Measurements from ENCODE around the gene OPA1. TPM values are rescaled to one million over a fixed set of nuclear protein-coding genes. Genes with fewer than 3 reads are reported as not detected.

OPA1 gene
- total RNA-seq (100 to 1,000 TPM in 1 of 2 donors, 10 to 100 TPM in 1; 90.4 to 124 TPM), polyA plus RNA-seq (ENCODE audit: insufficient read length in 2 of 2) (10 to 100 TPM; 51.9 to 86.2 TPM)
- long read RNA-seq, donor 1, full-length matches to known transcripts, result 4 of 4 reads
- long read RNA-seq, donor 1, partial matches to known transcripts, result 0 of 4 reads
- long read RNA-seq, donor 1, other reads (novel, unspliced or antisense), result 0 of 4 reads
- long read RNA-seq, donor 2, full-length matches to known transcripts, result 3 of 3 reads
- long read RNA-seq, donor 2, partial matches to known transcripts, result 0 of 3 reads
- long read RNA-seq, donor 2, other reads (novel, unspliced or antisense), result 0 of 3 reads
- long read RNA-seq, donor 3, full-length matches to known transcripts, result 3 of 18 reads
- long read RNA-seq, donor 3, partial matches to known transcripts, result 15 of 18 reads
- long read RNA-seq, donor 3, other reads (novel, unspliced or antisense), result 0 of 18 reads
- long read RNA-seq, donor 4, full-length matches to known transcripts, result 3 of 3 reads
- long read RNA-seq, donor 4, partial matches to known transcripts, result 0 of 3 reads
- long read RNA-seq, donor 4, other reads (novel, unspliced or antisense), result 0 of 3 reads

- Histone ChIP-seq H3K4me1 (ENCODE audit: control insufficient read depth, insufficient read depth, low read length) (peaks cover 9% of the 10 kb centered on the region), H3K4me3 (ENCODE audit: low read depth, low read length) (peak within 1 kb of the TSS; percentile 85), H3K27ac (ENCODE audit: low read depth, low read length) (peak within 1 kb of the TSS; percentile 63), H3K36me3 (ENCODE audit: control insufficient read depth, insufficient read depth, low read length) (no peaks in the 10 kb centered on the region), H3K27me3 (ENCODE audit: control insufficient read depth, insufficient read depth, low read length) (no peaks in the 10 kb centered on the region), H3K9me3 (ENCODE audit: control insufficient read depth, insufficient read depth, low read length) (no peaks in the 10 kb centered on the region)
- WGBS (ENCODE audit: insufficient coverage), result 0% methylated on average over 54 of the region's 55 CpGs
- peak; percentile 97 to 100 (median 99) for DNase-seq (ENCODE audit: low read depth in 4 of 6, low spot score in 6 of 6)
Measured at GRCh38 chr3:193592841-193593667, at the start of gene OPA1. TSS of gene OPA1 (plus strand) at chr3:193593208. CDS start at chr3:193593378, 170 bp downstream.

- Histone ChIP-seq H3K27ac (ENCODE audit: low read depth, low read length) (no peak overlapping the region), H3K36me3 (ENCODE audit: control insufficient read depth, insufficient read depth, low read length) (no peaks in the 10 kb centered on the region), H3K27me3 (ENCODE audit: control insufficient read depth, insufficient read depth, low read length) (no peaks in the 10 kb centered on the region), H3K4me1 (ENCODE audit: control insufficient read depth, insufficient read depth, low read length) (peaks cover 3% of the 10 kb centered on the region), H3K4me3 (ENCODE audit: low read depth, low read length) (no peak overlapping the region), H3K9me3 (ENCODE audit: control insufficient read depth, insufficient read depth, low read length) (no peaks in the 10 kb centered on the region)
- DNase-seq (ENCODE audit: low read depth in 4 of 6, low spot score in 6 of 6), result no peak
- no CpG with 5 or more reads among the region's 1 CpG for WGBS (ENCODE audit: insufficient coverage)
Measured at GRCh38 chr3:193544289-193544688, 48.7 kb upstream of the OPA1 start.

DNA sequence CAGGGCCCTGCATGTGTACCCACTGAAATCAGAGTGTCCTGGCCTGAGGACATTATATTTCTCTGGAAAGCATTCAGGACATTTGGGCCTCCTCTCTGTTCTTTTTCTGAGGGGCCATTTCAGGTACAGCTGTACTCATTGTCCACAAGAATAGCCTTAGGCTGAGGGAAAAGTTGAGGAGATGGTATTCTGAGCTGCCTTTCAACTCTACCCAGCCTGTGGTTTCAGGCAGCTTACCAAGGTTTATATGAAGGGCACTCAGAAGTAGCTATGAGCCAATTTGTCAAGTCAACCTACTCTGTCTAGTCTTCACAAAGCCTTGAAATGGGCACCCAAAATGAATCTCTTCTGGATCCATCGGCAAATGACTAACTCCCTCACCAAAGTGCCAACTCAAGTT, 47.7 kb upstream of the OPA1 start:
- H3K27me3 ChIP-seq (ENCODE audit: control insufficient read depth, insufficient read depth, low read length), result no peaks in the 10 kb centered on the region
- H3K4me3 ChIP-seq (ENCODE audit: low read depth, low read length), result no peak overlapping the region
- H3K27ac ChIP-seq (ENCODE audit: low read depth, low read length), result no peak overlapping the region
- H3K4me1 ChIP-seq (ENCODE audit: control insufficient read depth, insufficient read depth, low read length), result peaks cover 9% of the 10 kb centered on the region
- H3K9me3 ChIP-seq (ENCODE audit: control insufficient read depth, insufficient read depth, low read length), result no peaks in the 10 kb centered on the region
- no peaks in the 10 kb centered on the region for H3K36me3 ChIP-seq (ENCODE audit: control insufficient read depth, insufficient read depth, low read length)
- no peak for DNase-seq (ENCODE audit: low read depth in 4 of 6, low spot score in 6 of 6)
- WGBS (ENCODE audit: insufficient coverage), result 85% methylated on average over 1 of the region's 1 CpG

DNA sequence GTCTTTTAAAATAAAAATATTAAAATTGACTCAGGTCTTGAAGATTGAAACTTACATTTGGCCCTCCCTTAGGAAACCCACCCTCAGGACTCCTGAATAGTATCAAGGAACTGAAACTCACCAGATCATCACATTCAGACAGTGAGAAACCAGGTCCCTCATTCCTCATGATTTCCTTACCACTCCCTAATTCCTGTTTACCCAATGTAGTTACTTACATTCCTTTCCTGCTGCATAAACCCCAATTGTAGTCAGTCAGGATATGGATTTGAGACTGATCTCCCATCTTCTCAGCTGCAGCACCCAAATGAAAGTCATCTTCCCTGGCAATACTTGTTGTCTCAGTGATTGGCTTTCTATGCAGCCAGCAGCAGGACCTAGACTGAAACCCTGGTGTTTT, 46.9 kb upstream of the OPA1 start:
- no peak overlapping the region for H3K27ac ChIP-seq (ENCODE audit: low read depth, low read length)

GRCh38 chr3:193548406-193548805, 44.6 kb upstream of the OPA1 start:
- Histone ChIP-seq H3K9me3 (ENCODE audit: control insufficient read depth, insufficient read depth, low read length) (no peaks in the 10 kb centered on the region), H3K27me3 (ENCODE audit: control insufficient read depth, insufficient read depth, low read length) (no peaks in the 10 kb centered on the region), H3K4me3 (ENCODE audit: low read depth, low read length) (no peak overlapping the region), H3K27ac (ENCODE audit: low read depth, low read length) (peak overlapping the region; percentile 65), H3K4me1 (ENCODE audit: control insufficient read depth, insufficient read depth, low read length) (peaks cover 20% of the 10 kb centered on the region), H3K36me3 (ENCODE audit: control insufficient read depth, insufficient read depth, low read length) (no peaks in the 10 kb centered on the region)
- 6% methylated on average over 2 of the region's 4 CpGs for WGBS (ENCODE audit: insufficient coverage)
- peak; percentile 44 to 94 (median 76) for DNase-seq (ENCODE audit: low read depth in 4 of 6, low spot score in 6 of 6)

More for the DNA sequence above, 46.9 kb upstream of the OPA1 start:
- no peak overlapping the region for H3K4me3 ChIP-seq (ENCODE audit: low read depth, low read length)
- H3K27me3 ChIP-seq (ENCODE audit: control insufficient read depth, insufficient read depth, low read length), result no peaks in the 10 kb centered on the region
- peaks cover 12% of the 10 kb centered on the region for H3K4me1 ChIP-seq (ENCODE audit: control insufficient read depth, insufficient read depth, low read length)
- no peaks in the 10 kb centered on the region for H3K9me3 ChIP-seq (ENCODE audit: control insufficient read depth, insufficient read depth, low read length)
- no peaks in the 10 kb centered on the region for H3K36me3 ChIP-seq (ENCODE audit: control insufficient read depth, insufficient read depth, low read length)
- no peak for DNase-seq (ENCODE audit: low read depth in 4 of 6, low spot score in 6 of 6)

DNA sequence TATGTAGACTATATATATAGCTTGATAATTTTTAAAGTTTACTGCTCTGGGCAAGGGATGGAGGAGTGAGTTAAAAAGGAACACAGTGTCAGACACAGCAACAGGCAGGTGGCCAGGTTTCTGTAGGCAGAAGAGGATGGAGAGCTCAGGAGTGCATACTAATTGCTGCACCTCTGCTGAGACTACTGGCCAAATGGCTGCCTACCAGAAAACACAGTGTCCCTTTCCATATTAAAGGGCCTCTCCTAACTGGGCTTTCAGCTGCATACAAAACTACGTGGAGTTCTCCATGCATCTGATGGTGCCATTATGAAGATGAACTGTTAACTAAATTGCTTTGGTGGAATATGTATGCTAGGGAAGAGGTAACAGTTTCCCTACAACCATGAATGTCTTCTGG, 40.1 kb upstream of the OPA1 start:
- peak in 4 of 6 donors; percentile 50 to 85 (median 71) for DNase-seq (ENCODE audit: low read depth in 4 of 6, low spot score in 6 of 6)
- peak overlapping the region; percentile 79 for H3K27ac ChIP-seq (ENCODE audit: low read depth, low read length)
- H3K27me3 ChIP-seq (ENCODE audit: control insufficient read depth, insufficient read depth, low read length), result no peaks in the 10 kb centered on the region

GRCh38 chr3:193553586-193553985, 39.4 kb upstream of the OPA1 start:
- peak overlapping the region; percentile 79 for H3K27ac ChIP-seq (ENCODE audit: low read depth, low read length)

More for the DNA sequence above, 40.1 kb upstream of the OPA1 start:
- Histone ChIP-seq H3K4me3 (ENCODE audit: low read depth, low read length) (peak overlapping the region; percentile 44), H3K9me3 (ENCODE audit: control insufficient read depth, insufficient read depth, low read length) (no peaks in the 10 kb centered on the region), H3K36me3 (ENCODE audit: control insufficient read depth, insufficient read depth, low read length) (no peaks in the 10 kb centered on the region), H3K4me1 (ENCODE audit: control insufficient read depth, insufficient read depth, low read length) (peaks cover 17% of the 10 kb centered on the region)
- WGBS (ENCODE audit: insufficient coverage), result no CpG with 5 or more reads among the region's 1 CpG

DNA sequence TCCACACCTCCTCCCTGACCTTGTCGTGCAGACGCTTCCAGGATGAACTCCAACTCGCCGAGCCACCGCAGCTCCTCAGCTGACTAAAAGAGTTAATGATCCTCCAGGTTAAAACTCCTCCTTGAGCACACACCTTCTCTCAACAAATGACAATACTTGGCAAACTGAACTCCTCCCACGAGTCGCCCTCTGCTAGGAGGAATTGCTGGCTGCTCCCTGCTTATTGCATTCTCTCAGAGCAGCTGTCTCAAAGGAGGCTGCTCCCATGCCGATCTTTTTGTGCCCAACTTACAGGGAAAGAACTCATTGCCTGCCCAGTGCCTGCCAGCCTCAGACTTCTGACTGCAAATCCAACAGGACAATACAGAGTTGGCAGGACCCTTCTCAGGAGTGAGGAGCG, 38.2 kb upstream of the OPA1 start, which contains the start of gene ATP13A4:
Gene ATP13A4 (minus strand): TSS at position 85 of the 400 bp plus-strand sequence. CDS start 96 bp downstream, outside the sequence.
- peak within 1 kb of the TSS; percentile 44 for H3K4me3 ChIP-seq (ENCODE audit: low read depth, low read length)
- peak within 1 kb of the TSS; percentile 79 for H3K27ac ChIP-seq (ENCODE audit: low read depth, low read length)
- H3K9me3 ChIP-seq (ENCODE audit: control insufficient read depth, insufficient read depth, low read length), result no peaks in the 10 kb centered on the region
- WGBS (ENCODE audit: insufficient coverage), result 45% methylated on average over 9 of the region's 9 CpGs
- no peaks in the 10 kb centered on the region for H3K27me3 ChIP-seq (ENCODE audit: control insufficient read depth, insufficient read depth, low read length)
- peaks cover 13% of the 10 kb centered on the region for H3K4me1 ChIP-seq (ENCODE audit: control insufficient read depth, insufficient read depth, low read length)
- DNase-seq (ENCODE audit: low read depth in 4 of 6, low spot score in 6 of 6), result peak in 3 of 6 donors; percentile 17 to 68 (median 67)
- no peaks in the 10 kb centered on the region for H3K36me3 ChIP-seq (ENCODE audit: control insufficient read depth, insufficient read depth, low read length)

More at GRCh38 chr3:193553586-193553985, 39.4 kb upstream of the OPA1 start:
- Histone ChIP-seq H3K36me3 (ENCODE audit: control insufficient read depth, insufficient read depth, low read length) (no peaks in the 10 kb centered on the region), H3K27me3 (ENCODE audit: control insufficient read depth, insufficient read depth, low read length) (no peaks in the 10 kb centered on the region), H3K4me1 (ENCODE audit: control insufficient read depth, insufficient read depth, low read length) (peaks cover 17% of the 10 kb centered on the region), H3K4me3 (ENCODE audit: low read depth, low read length) (peak overlapping the region; percentile 44), H3K9me3 (ENCODE audit: control insufficient read depth, insufficient read depth, low read length) (no peaks in the 10 kb centered on the region)
- no CpG with 5 or more reads among the region's 1 CpG for WGBS (ENCODE audit: insufficient coverage)
- DNase-seq (ENCODE audit: low read depth in 4 of 6, low spot score in 6 of 6), result peak in 1 of 6 donors; percentile 16

DNA sequence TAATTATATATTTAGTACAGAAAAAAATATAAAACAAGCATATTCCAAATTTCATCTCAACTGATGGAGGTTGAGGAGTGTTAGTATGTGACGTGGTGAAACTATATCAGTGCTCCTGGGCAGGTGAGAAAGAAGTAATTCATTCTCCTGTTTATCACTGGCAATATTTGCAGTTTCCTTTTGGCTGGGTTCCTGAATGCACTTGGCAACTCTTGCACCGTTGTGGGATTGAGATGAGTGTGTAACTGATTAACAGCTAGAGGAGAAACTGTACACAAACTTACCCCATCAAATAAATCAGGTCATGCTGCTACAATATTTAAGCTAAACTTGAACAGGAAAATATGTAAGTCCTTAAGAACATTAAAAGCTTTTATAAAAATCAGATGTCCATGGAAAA, 36.2 kb upstream of the OPA1 start:
- no CpG with 5 or more reads among the region's 2 CpGs for WGBS (ENCODE audit: insufficient coverage)
- no peaks in the 10 kb centered on the region for H3K36me3 ChIP-seq (ENCODE audit: control insufficient read depth, insufficient read depth, low read length)
- H3K4me1 ChIP-seq (ENCODE audit: control insufficient read depth, insufficient read depth, low read length), result peaks cover 16% of the 10 kb centered on the region
- peak in 1 of 6 donors; percentile 39 for DNase-seq (ENCODE audit: low read depth in 4 of 6, low spot score in 6 of 6)
- no peaks in the 10 kb centered on the region for H3K27me3 ChIP-seq (ENCODE audit: control insufficient read depth, insufficient read depth, low read length)
- no peak overlapping the region for H3K27ac ChIP-seq (ENCODE audit: low read depth, low read length)
- H3K4me3 ChIP-seq (ENCODE audit: low read depth, low read length), result no peak overlapping the region
- H3K9me3 ChIP-seq (ENCODE audit: control insufficient read depth, insufficient read depth, low read length), result no peaks in the 10 kb centered on the region
